HCT116 (cell line): ENCODE results near the gene SEC61A1. TPM values are rescaled to one million over a fixed set of nuclear protein-coding genes. Genes with fewer than 3 reads are reported as not detected.
A peak's percentile ranks its signal among the peaks of the same experiment; 100 is the strongest.

ENCODE experiments used
- ATAC-seq: fragments of 200-7000 bp; cut with Tn5 transposase; 2 replicates; pipeline ENCODE4 v1.9.1; 2020; ENCODE audit warnings: mild to moderate bottlenecking, moderate library complexity
- BruUV-seq: library from RNA; stranded (reverse); fragments of 400-500 nt; replicated peaks from 2 replicates; lab custom pipeline; 2021; lab: Mats Ljungman, UMichigan
- CTCF ChIA-PET: fragments of 300-600 bp; sonication (Branson Sonifier 250); formaldehyde crosslinking; loops from one replicate; lab custom pipeline; 2021; ENCODE audit warnings: antibody characterized with exemption; lab: Charles Lee
- POLR2A ChIA-PET: fragments of 300-600, 350-600 bp; sonication (Branson Sonifier 250); formaldehyde crosslinking; loops from one replicate; lab custom pipeline; 2021; ENCODE audit warnings: antibody characterized with exemption; lab: Charles Lee
- RAD21 ChIA-PET, 2 experiments: fragments of 300-600 bp; sonication (Branson Sonifier 250); formaldehyde crosslinking; loops; one replicate each; lab custom pipeline; 2023; ENCODE audit warnings: low total read pairs in 2 of 2; ENCODE audit not compliant: uncharacterized antibody in 2 of 2, unreplicated experiment in 2 of 2, low non-redundant PET in 1 of 2; lab: Charles Lee
- DNase-seq: peaks from one replicate; pipeline ENCODE4 v3.0.0-alpha.2; 2010; ENCODE audit warnings: low read depth, low spot score
- H2AFZ ChIP-seq: fragments of 200-600 bp; shearing (Covaris generic), sonication (generic); 2 replicates; pipeline ENCODE4 v1.6.1; 2017; ENCODE audit warnings: low read depth, mixed run types, mixed read lengths, antibody characterized with exemption, low read length; ENCODE audit not compliant: poor library complexity, severe bottlenecking
- H3K27ac ChIP-seq: 2 replicates; pipeline ENCODE4 v1.5.1; 2012; ENCODE audit warnings: low read depth, low read length
- H3K27me3 ChIP-seq: fragments of 200-600 bp; sonication (generic); 2 replicates; pipeline ENCODE4 v1.6.1; 2016; ENCODE audit warnings: mixed run types, low read length, mixed read lengths; ENCODE audit not compliant: insufficient read depth
- H3K36me3 ChIP-seq, 2 experiments: fragments of 200-500 bp in 1 of 2; fragments of 200-600 bp in 1 of 2; sonication (Bioruptor generic) in 1 of 2; sonication (generic) in 1 of 2; 2 replicates each; pipeline versions ENCODE4 v1.5.1 to v1.6.1; 2014 to 2016; ENCODE audit warnings: low read length in 2 of 2, inconsistent platforms in 1 of 2, mixed read lengths in 1 of 2, mixed run types in 1 of 2; ENCODE audit not compliant: insufficient read depth in 2 of 2, control insufficient read depth in 1 of 2
- H3K4me1 ChIP-seq, 2 experiments: fragments of 200-600 bp in 1 of 2; sonication (generic) in 1 of 2; 2 replicates each; pipeline versions ENCODE4 v1.5.1 to v1.6.1; 2012 to 2017; ENCODE audit warnings: low read length in 2 of 2, inconsistent platforms in 1 of 2, mild to moderate bottlenecking in 1 of 2, mixed read lengths in 1 of 2, mixed run types in 1 of 2, moderate library complexity in 1 of 2; ENCODE audit not compliant: insufficient read depth in 2 of 2, control insufficient read depth in 1 of 2
- H3K4me2 ChIP-seq: fragments of 200-600 bp; sonication (generic); 2 replicates; pipeline ENCODE4 v1.6.1; 2017; ENCODE audit warnings: mixed run types, low read length, mixed read lengths
- H3K4me3 ChIP-seq, 2 experiments: fragments of 200-600 bp in 1 of 2; sonication (generic) in 1 of 2; replicated peaks in 1 of 2; 2 replicates each; pipeline ENCODE4 v1.5.1; 2011 to 2016; ENCODE audit warnings: low read length in 2 of 2, control low read depth in 1 of 2, low read depth in 1 of 2, mild to moderate bottlenecking in 1 of 2, mixed read lengths in 1 of 2, mixed run types in 1 of 2
- H3K79me2 ChIP-seq: fragments of 200-600 bp; sonication (generic); 2 replicates; pipeline ENCODE4 v1.6.1; 2017; ENCODE audit warnings: mild to moderate bottlenecking, mixed run types, low read length, moderate library complexity, mixed read lengths; ENCODE audit not compliant: insufficient read depth
- H3K9ac ChIP-seq: fragments of 200-600 bp; sonication (generic); 2 replicates; pipeline ENCODE4 v1.6.1; 2016; ENCODE audit warnings: low read length, mixed read lengths
- H3K9me2 ChIP-seq: fragments of 200-600 bp; sonication (generic), shearing (Covaris generic); 2 replicates; pipeline ENCODE4 v1.6.1; 2017; ENCODE audit warnings: mixed run types, mild to moderate bottlenecking, moderate library complexity; ENCODE audit not compliant: insufficient read depth
- H3K9me3 ChIP-seq, 2 experiments: fragments of 200-500 bp in 1 of 2; fragments of 200-600 bp in 1 of 2; sonication (Bioruptor generic) in 1 of 2; sonication (generic) in 1 of 2; 2 replicates each; pipeline ENCODE4 v1.6.1; 2014 to 2017; ENCODE audit warnings: low read length in 2 of 2, mixed read lengths in 2 of 2, inconsistent platforms in 1 of 2, low read depth in 1 of 2, mild to moderate bottlenecking in 1 of 2, mixed run types in 1 of 2, moderate library complexity in 1 of 2; ENCODE audit not compliant: control insufficient read depth in 1 of 2, insufficient read depth in 1 of 2
- H4K20me1 ChIP-seq: fragments of 200-600 bp; sonication (generic), shearing (Covaris generic); 2 replicates; pipeline ENCODE4 v1.6.1; 2017; ENCODE audit warnings: mixed run types, mild to moderate bottlenecking, moderate library complexity; ENCODE audit not compliant: insufficient read depth
- ATF3 ChIP-seq: IDR thresholded peaks from 2 replicates; pipeline ENCODE4 v1.6.1; 2012
- CBX3 ChIP-seq: IDR thresholded peaks from 2 replicates; pipeline ENCODE4 v1.6.1; 2012; ENCODE audit warnings: low read depth
- CEBPB ChIP-seq: IDR thresholded peaks from 2 replicates; pipeline ENCODE4 v1.6.1; 2012; ENCODE audit warnings: low read depth
- CTCF ChIP-seq, 3 experiments: fragments of 200-600 bp in 1 of 3; sonication (generic) in 1 of 3; IDR thresholded peaks in 2 of 3; conservative IDR thresholded peaks in 1 of 3; 2 replicates each; pipeline ENCODE4 v1.5.1; 2012 to 2017; ENCODE audit warnings: low read depth in 2 of 3, low read length in 2 of 3, antibody characterized with exemption in 1 of 3, borderline replicate concordance in 1 of 3, control low read depth in 1 of 3, mild to moderate bottlenecking in 1 of 3, mixed read lengths in 1 of 3, mixed run types in 1 of 3, moderate library complexity in 1 of 3; ENCODE audit not compliant: insufficient read depth in 1 of 3
- EGR1 ChIP-seq: IDR thresholded peaks from 2 replicates; pipeline ENCODE4 v1.6.1; 2012; ENCODE audit warnings: low read depth
- ELF1 ChIP-seq: IDR thresholded peaks from 2 replicates; pipeline ENCODE4 v1.6.1; 2012; ENCODE audit warnings: low read depth, borderline replicate concordance
- EZH2 ChIP-seq: fragments of 200-600 bp; sonication (generic); IDR thresholded peaks from 2 replicates; pipeline ENCODE4 v1.6.1; 2017; ENCODE audit warnings: antibody characterized with exemption, mixed run types
- EZH2phosphoT487 ChIP-seq: fragments of 200-600 bp; IDR thresholded peaks from 2 replicates; pipeline ENCODE4 v1.6.1; 2018; ENCODE audit warnings: antibody characterized with exemption, borderline replicate concordance
- FOSL1 ChIP-seq: IDR thresholded peaks from 2 replicates; pipeline ENCODE4 v1.6.1; 2012; ENCODE audit warnings: low read depth
- JUND ChIP-seq: IDR thresholded peaks from 2 replicates; pipeline ENCODE4 v1.6.1; 2012
- POLR2A ChIP-seq: IDR thresholded peaks from 2 replicates; pipeline ENCODE4 v1.7.0; 2011; ENCODE audit warnings: borderline replicate concordance; ENCODE audit not compliant: insufficient read depth, insufficient read length; ENCODE audit errors: extremely low read depth
- POLR2AphosphoS5 ChIP-seq: IDR thresholded peaks from 2 replicates; pipeline ENCODE4 v1.6.1; 2011; ENCODE audit warnings: mild to moderate bottlenecking, low read depth, low read length, moderate library complexity
- RAD21 ChIP-seq: IDR thresholded peaks from 2 replicates; pipeline ENCODE4 v1.6.1; 2012; ENCODE audit warnings: low read depth, mild to moderate bottlenecking
- REST ChIP-seq: IDR thresholded peaks from 2 replicates; pipeline ENCODE4 v1.6.1; 2012; ENCODE audit warnings: low read depth
- SIN3A ChIP-seq: IDR thresholded peaks from 2 replicates; pipeline ENCODE4 v1.6.1; 2012; ENCODE audit warnings: low read depth
- TCF7L2 ChIP-seq: IDR thresholded peaks from 2 replicates; pipeline ENCODE4 v1.7.0; 2011; ENCODE audit warnings: borderline replicate concordance, inconsistent platforms; ENCODE audit not compliant: insufficient read depth, insufficient read length; ENCODE audit errors: extremely low read depth
- YY1 ChIP-seq: IDR thresholded peaks from 2 replicates; pipeline ENCODE4 v1.6.1; 2011; ENCODE audit warnings: low read length, low read depth, moderate library complexity, mild to moderate bottlenecking; ENCODE audit not compliant: insufficient replicate concordance; ENCODE audit errors: extremely low read depth
- ZFX ChIP-seq: fragments of 450-650 bp; IDR thresholded peaks from 2 replicates; pipeline ENCODE4 v1.6.1; 2017
- ZNF274 ChIP-seq: fragments of 200-500 bp; sonication (Bioruptor generic); IDR thresholded peaks from 2 replicates; pipeline ENCODE4 v1.6.1; 2014; ENCODE audit warnings: mild to moderate bottlenecking, low read depth, low read length, inconsistent platforms
- intact Hi-C: fragments of 100-400 bp; cut with micrococcal nuclease; formaldehyde crosslinking; loops from 2 replicates; pipeline ENCODE4 v1.10.0; 2022
- total RNA-seq: library from RNA; stranded (reverse); gene quantifications from one replicate; pipeline ENCODE4 v1.2.1, GENCODE V29; 2021; ENCODE audit not compliant: unreplicated experiment

Gene SEC61A1
- total RNA-seq, 1 experiment from 2014 or later, result 176 TPM

- TF ChIP-seq POLR2A (no peak), JUND (no peak), RAD21 (no peak), ZNF274 (no peak), CBX3 (no peak), FOSL1 (no peak)
Observed at GRCh38 chr3:128040041-128040440, 12.2 kb upstream of the SEC61A1 start (continued).

GRCh38 chr3:128040660-128041059 lies 11.6 kb upstream of the SEC61A1 start:
- no TSS peak for BruUV-seq
- DNase-seq, result no peak
- ChIA-PET RAD21 (no interaction called here), POLR2A (no interaction called here), CTCF (no interaction called here)
- H3K9me2 ChIP-seq, result no peaks in the 10 kb centered on the region
- H3K36me3 ChIP-seq, result no peaks in the 10 kb centered on the region
- H3K4me2 ChIP-seq, result no peak overlapping the region
- no peak overlapping the region for H3K27ac ChIP-seq
- ATAC-seq, result peak; percentile 53
- no peaks in the 10 kb centered on the region for H3K4me1 ChIP-seq
- H3K9ac ChIP-seq, result no peak overlapping the region
- intact Hi-C loops, result no loop called here
- no peaks in the 10 kb centered on the region for H4K20me1 ChIP-seq
- no peak overlapping the region for H2AFZ ChIP-seq
- H3K79me2 ChIP-seq, result no peaks in the 10 kb centered on the region
- no peaks in the 10 kb centered on the region for H3K9me3 ChIP-seq
- H3K27me3 ChIP-seq, result no peaks in the 10 kb centered on the region
- no peak overlapping the region for H3K4me3 ChIP-seq
- TF ChIP-seq ATF3 (no peak), POLR2A (no peak), SIN3A (no peak), TCF7L2 (no peak), EZH2phosphoT487 (no peak), REST (no peak), POLR2AphosphoS5 (no peak), JUND (no peak), EGR1 (no peak), FOSL1 (no peak), YY1 (no peak), CEBPB (no peak), ELF1 (no peak), CBX3 (no peak), RAD21 (no peak), CTCF (IDR thresholded peaks at IDR 0.05 in 2 of 3, conservative IDR thresholded peaks at IDR 0.05 in 1 of 3; ENCODE audit: borderline replicate concordance in 1 of 3, insufficient read depth in 1 of 3, low read depth in 2 of 3, low read length in 2 of 3) (no peak), ZFX (no peak), EZH2 (no peak), ZNF274 (no peak)
